GM12864 (cell line): ENCODE data around the gene LNX2.

Source experiments
- DNase-seq: peaks from one replicate; pipeline ENCODE4 v3.0.0-alpha.2; 2011; ENCODE audit warnings: low read depth
- H3K4me3 ChIP-seq: 2 replicates; pipeline ENCODE4 v1.5.1; 2011; ENCODE audit warnings: mild to moderate bottlenecking, low read depth, low read length, control low read depth
- CTCF ChIP-seq: IDR thresholded peaks from 2 replicates; pipeline ENCODE4 v1.5.1; 2011; ENCODE audit warnings: low read depth, mild to moderate bottlenecking, moderate library complexity, low read length, control low read depth, inconsistent platforms; ENCODE audit errors: missing control alignments

Gene LNX2

GRCh38 chr13:27620377-27621115, at the start of gene LNX2:
Gene LNX2 (minus strand): TSS chr13:27620529. CDS start chr13:27581703, 38,826 bp downstream.
- TF ChIP-seq CTCF = no peak
- DNase-seq = peak; percentile 83
- peak within 1 kb of the TSS; percentile 67 for H3K4me3 ChIP-seq

GRCh38 chr13:27667946-27668345, 47.6 kb upstream of the LNX2 start:
- no peak for DNase-seq
- H3K4me3 ChIP-seq = no peak overlapping the region

GRCh38 chr13:27666951-27667350, 46.6 kb upstream of the LNX2 start:
- no peak overlapping the region for H3K4me3 ChIP-seq
- no peak for TF ChIP-seq CTCF

More at GRCh38 chr13:27667946-27668345, 47.6 kb upstream of the LNX2 start:
- no peak for TF ChIP-seq CTCF

GRCh38 chr13:27665761-27666160, 45.4 kb upstream of the LNX2 start:
- H3K4me3 ChIP-seq = no peak overlapping the region
- DNase-seq = no peak
- no peak for TF ChIP-seq CTCF

More at GRCh38 chr13:27666951-27667350, 46.6 kb upstream of the LNX2 start:
- no peak for DNase-seq

- DNase-seq = no peak
- TF ChIP-seq CTCF = no peak
- no peak overlapping the region for H3K4me3 ChIP-seq
Measured at GRCh38 chr13:27665333-27665732, 45.0 kb upstream of the LNX2 start.

GRCh38 chr13:27663947-27664346, 43.6 kb upstream of the LNX2 start:
- TF ChIP-seq CTCF = no peak
- DNase-seq = no peak

GRCh38 chr13:27662738-27663470, 42.6 kb upstream of the LNX2 start:
- no peak for TF ChIP-seq CTCF
- no peak overlapping the region for H3K4me3 ChIP-seq
- no peak for DNase-seq

More at GRCh38 chr13:27663947-27664346, 43.6 kb upstream of the LNX2 start:
- no peak overlapping the region for H3K4me3 ChIP-seq
